GM18502 (cell line): ENCODE results near the gene STARD10.
"Not testable (repeated sequence)": the region's sequence is repeated elsewhere in the genome, so short reads cannot be mapped to it uniquely, and the experiment has no call there.

Source experiments
- ATAC-seq: cut with Tn5 transposase; IDR thresholded peaks from one replicate; pipeline ENCODE4 v1.9.1; 2021; ENCODE audit warnings: mild to moderate bottlenecking; ENCODE audit not compliant: unreplicated experiment, poor library complexity

STARD10 gene

GRCh38 chr11:72811686-72812085 lies 17.8 kb upstream of the STARD10 start:
- not testable (repeated sequence) for ATAC-seq

GRCh38 chr11:72808331-72808798 lies 14.5 kb upstream of the STARD10 start:
- no peak for ATAC-seq

- no peak for ATAC-seq
These were observed 13.9 kb upstream of the STARD10 start for GRCh38 chr11:72807792-72808191.

- ATAC-seq = no peak
These were observed 13.3 kb upstream of the STARD10 start for GRCh38 chr11:72807021-72807693.

- ATAC-seq = not testable (repeated sequence)
These were observed 12.5 kb upstream of the STARD10 start for GRCh38 chr11:72806378-72806777.

GRCh38 chr11:72805216-72805615 lies 11.4 kb upstream of the STARD10 start:
- no peak for ATAC-seq

- no peak for ATAC-seq
These were observed 9.0 kb upstream of the STARD10 start for GRCh38 chr11:72802822-72803221.

- no peak for ATAC-seq
These were observed 5.6 kb upstream of the STARD10 start for GRCh38 chr11:72799441-72799840.

GRCh38 chr11:72798361-72798760 lies 4.5 kb upstream of the STARD10 start:
- ATAC-seq = no peak

GRCh38 chr11:72793076-72793424 lies 797 bp downstream of the STARD10 start:
- no peak for ATAC-seq

GRCh38 chr11:72792437-72793021 lies 1.3 kb downstream of the STARD10 start:
- ATAC-seq = no peak

GRCh38 chr11:72791228-72791627 lies 2.6 kb downstream of the STARD10 start:
- ATAC-seq = not testable (repeated sequence)

- ATAC-seq = no peak
These were observed 4.2 kb downstream of the STARD10 start for GRCh38 chr11:72789493-72790131.

- no peak for ATAC-seq
These were observed 5.6 kb downstream of the STARD10 start for GRCh38 chr11:72788241-72788640.

GRCh38 chr11:72787216-72788104 lies 6.4 kb downstream of the STARD10 start:
- ATAC-seq = peak; percentile 69

GRCh38 chr11:72786305-72787215 lies 7.3 kb downstream of the STARD10 start:
- no peak for ATAC-seq

GRCh38 chr11:72784662-72785061 lies 9.2 kb downstream of the STARD10 start:
- no peak for ATAC-seq

GRCh38 chr11:72783144-72783905 lies 10.5 kb downstream of the STARD10 start:
- no peak for ATAC-seq
